K562 (cell line): ENCODE data around the gene NPEPL1. TPM values are rescaled to one million over a fixed set of nuclear protein-coding genes. Genes with fewer than 3 reads are reported as not detected.

ENCODE experiments used
- ATAC-seq: fragments of 200-7000 bp; cut with Tn5 transposase; 3 replicates; pipeline ENCODE4 v1.9.1; 2020; ENCODE audit warnings: moderate library complexity
- BruUV-seq: library from RNA; stranded (reverse); fragments of 400-500 nt; replicated peaks from 2 replicates; lab custom pipeline; 2021; lab: Mats Ljungman, UMichigan
- CTCF ChIA-PET: fragments of 300-600 bp; formaldehyde crosslinking; extraction: SDS; loops from one replicate; lab custom pipeline; 2021; ENCODE audit warnings: low intra/inter-chr PET ratio; lab: Yijun Ruan, JAX
- POLR2A ChIA-PET: fragments of 300-600, 350-650 bp; sonication (Branson Sonifier 250); formaldehyde crosslinking; extraction: SDS; loops from one replicate; lab custom pipeline; 2021; ENCODE audit warnings: antibody characterized with exemption, inconsistent platforms; lab: Yijun Ruan, JAX
- DNase-seq, 4 experiments: peaks; one replicate each; pipeline versions ENCODE4 v3.0.0 to v3.0.0-alpha.2; 2011 to 2018; ENCODE audit warnings: low spot score in 3 of 4, mixed read lengths in 3 of 4; ENCODE audit errors: extremely low read depth in 1 of 4
- FAIRE-seq: peaks from 2 replicates; lab custom pipeline; 2011; peaks lifted over from hg19 to GRCh38; lab: Jason Lieb, UNC
- H2AFZ ChIP-seq: 2 replicates; pipeline ENCODE4 v1.6.0; 2011; ENCODE audit warnings: low read depth, low read length, control low read depth, inconsistent platforms
- H3K27ac ChIP-seq: fragments of 200-600 bp; 3 replicates; pipeline ENCODE4 v1.8.0; 2011; ENCODE audit warnings: low read depth, mild to moderate bottlenecking, control low read depth, inconsistent platforms, low read length, moderate library complexity, mixed read lengths; ENCODE audit errors: extremely low read depth
- H3K27me3 ChIP-seq, 2 experiments: fragments of 300-600 bp in 1 of 2; 2 replicates in 1 of 2; 3 replicates in 1 of 2; pipeline versions ENCODE4 v1.6.0 to v1.8.0; 2011; ENCODE audit warnings: inconsistent platforms in 2 of 2, low read length in 2 of 2, mild to moderate bottlenecking in 1 of 2, mixed read lengths in 1 of 2, moderate library complexity in 1 of 2; ENCODE audit not compliant: control insufficient read depth in 2 of 2, insufficient read depth in 2 of 2
- H3K36me3 ChIP-seq: fragments of 300-600 bp; 3 replicates; pipeline ENCODE4 v1.8.0; 2011; ENCODE audit warnings: mild to moderate bottlenecking, low read length, inconsistent platforms; ENCODE audit not compliant: control insufficient read depth, insufficient read depth
- H3K4me1 ChIP-seq, 2 experiments: fragments of 200-600 bp in 1 of 2; replicated peaks in 1 of 2; 2 replicates in 1 of 2; 3 replicates in 1 of 2; pipeline versions ENCODE4 v1.5.1 to v1.8.0; 2011; ENCODE audit warnings: inconsistent platforms in 2 of 2, low read length in 2 of 2, mild to moderate bottlenecking in 1 of 2, mixed read lengths in 1 of 2, moderate library complexity in 1 of 2; ENCODE audit not compliant: control insufficient read depth in 2 of 2, insufficient read depth in 2 of 2
- H3K4me2 ChIP-seq: 2 replicates; pipeline ENCODE4 v1.6.1; 2011; ENCODE audit warnings: low read length, control low read depth, inconsistent platforms, mixed read lengths; ENCODE audit not compliant: insufficient read depth
- H3K4me3 ChIP-seq: fragments of 200-600 bp; sonication (generic), shearing (Covaris generic); 2 replicates; pipeline ENCODE4 v1.5.1; 2016; ENCODE audit warnings: control low read depth, inconsistent platforms
- H3K79me2 ChIP-seq: fragments of 200-600 bp; 3 replicates; pipeline ENCODE4 v1.8.0; 2011; ENCODE audit warnings: low read length, inconsistent platforms; ENCODE audit not compliant: control insufficient read depth, insufficient read depth
- H3K9ac ChIP-seq, 2 experiments: 2 replicates each; pipeline versions ENCODE4 v1.6.0 to v1.6.1; 2011; ENCODE audit warnings: low read depth in 2 of 2, low read length in 2 of 2, control low read depth in 1 of 2, inconsistent platforms in 1 of 2, mild to moderate bottlenecking in 1 of 2, mixed read lengths in 1 of 2; ENCODE audit not compliant: insufficient read depth in 1 of 2
- H3K9me1 ChIP-seq: one replicate; pipeline ENCODE4 v1.6.0; 2011; ENCODE audit warnings: inconsistent platforms, mild to moderate bottlenecking, low read length, moderate library complexity; ENCODE audit not compliant: control insufficient read depth, insufficient read depth
- H3K9me3 ChIP-seq: replicated peaks from 2 replicates; pipeline ENCODE4 v1.5.1; 2011; ENCODE audit warnings: low read depth, low read length, inconsistent platforms; ENCODE audit not compliant: control insufficient read depth, insufficient read depth
- H4K20me1 ChIP-seq: replicated peaks from 2 replicates; pipeline ENCODE4 v1.6.1; 2011; ENCODE audit warnings: low read length, inconsistent platforms, mixed read lengths; ENCODE audit not compliant: control insufficient read depth, insufficient read depth
- DDX20 ChIP-seq: fragments of 450-650 bp; IDR thresholded peaks from 2 replicates; pipeline ENCODE4 v1.6.1; 2016; ENCODE audit warnings: missing genetic modification characterization, low read depth, mild to moderate bottlenecking, missing compliant biosample characterization, moderate library complexity
- GABPB1 ChIP-seq: sonication (generic); formaldehyde crosslinking; IDR thresholded peaks from 2 replicates; pipeline ENCODE4 v1.8.0; 2022; ENCODE audit warnings: mild to moderate bottlenecking, missing genetic modification reagents
- HNRNPUL1 ChIP-seq: fragments of 200-400 bp; formaldehyde crosslinking; IDR thresholded peaks from 2 replicates; pipeline ENCODE4 v1.6.1; 2017; ENCODE audit warnings: low read length
- SMARCA4 ChIP-seq: fragments of 450-650 bp; IDR thresholded peaks from 2 replicates; pipeline ENCODE4 v1.6.1; 2016
- SMARCE1 ChIP-seq: fragments of 450-650 bp; IDR thresholded peaks from 2 replicates; pipeline ENCODE4 v1.7.1; 2016; ENCODE audit warnings: mild to moderate bottlenecking
- STAT5A ChIP-seq: IDR thresholded peaks from 2 replicates; pipeline ENCODE4 v1.6.1; 2012; ENCODE audit warnings: low read length, inconsistent platforms, borderline replicate concordance
- XRCC4 ChIP-seq: IDR thresholded peaks from one replicate; pipeline ENCODE4 v1.6.1; 2011; ENCODE audit not compliant: insufficient read depth, insufficient read length; ENCODE audit errors: extremely low read depth
- ZBTB12 ChIP-seq: fragments of 250-450 bp; sonication (Bioruptor Pico); IDR thresholded peaks from 2 replicates; pipeline ENCODE4 v1.4.0; 2020
- ZBTB5 ChIP-seq: fragments of 450-650 bp; IDR thresholded peaks from 2 replicates; pipeline ENCODE4 v1.6.1; 2017; ENCODE audit warnings: antibody characterized with exemption
- WGBS: fragments of 100-300 bp; shearing (Covaris generic); methylation state at CpG from one replicate; pipeline ENCODE4 v1.1.6; 2016; ENCODE audit warnings: low coverage, mixed read lengths; ENCODE audit not compliant: insufficient coverage; ENCODE audit errors: missing lambda C conversion rate; 5-methylcytosine and 5-hydroxymethylcytosine counted together
- in situ Hi-C: fragments of 300-500 bp; cut with MboI; formaldehyde crosslinking; loops from 4 replicates; pipeline ENCODE4 v1.15.0; 2018; ENCODE audit warnings: inconsistent platforms, mixed read lengths
- intact Hi-C: fragments of 100-400 bp; cut with micrococcal nuclease; formaldehyde crosslinking; loops from 2 replicates; pipeline ENCODE4 v1.14.2; 2022
- polyA plus RNA-seq, 8 experiments: library from polyadenylated mRNA; depleted of rRNA in 4 of 8; stranded (reverse) in 5 of 8; unstranded in 3 of 8; fragments of >200 nt; fragmentation: Nextera tagmentation in 2 of 8; fragmentation: Illumina TruSeq in 1 of 8; extraction: Ambion mirVana in 2 of 8; extraction: Trizol in 1 of 8; gene quantifications; 2 replicates each; pipeline versions ENCODE4 v1.2.1 to v1.2.3, GENCODE V29; 2011 to 2014; ENCODE audit warnings: inconsistent platforms in 1 of 8, missing spikeins in 1 of 8
- total RNA-seq, 7 experiments: library from RNA; depleted of rRNA in 6 of 7; stranded (reverse); fragments of >200 nt in 6 of 7; fragmentation: Illumina TruSeq in 2 of 7; extraction: Trizol in 2 of 7; gene quantifications; 2 replicates each; pipeline versions ENCODE4 v1.2.1 to v1.2.3, GENCODE V29; 2011 to 2021; ENCODE audit warnings: low replicate concordance in 1 of 7
- TF ChIP-seq, protein P1 (sequence below), 2 experiments: IDR thresholded peaks in 1 of 2; conservative IDR thresholded peaks in 1 of 2; 2 replicates each; pipeline ENCODE4 v1.6.1; 2016; ENCODE audit warnings: low read depth in 2 of 2, mild to moderate bottlenecking in 1 of 2, missing compliant biosample characterization in 1 of 2, missing genetic modification characterization in 1 of 2, moderate library complexity in 1 of 2
- TF ChIP-seq, protein P2 (sequence below): fragments of 200-400 bp; formaldehyde crosslinking; IDR thresholded peaks from 2 replicates; pipeline ENCODE4 v1.6.1; 2017; ENCODE audit warnings: mild to moderate bottlenecking, low read depth, low read length, moderate library complexity

Gene NPEPL1
- total and polyA plus RNA-seq, 9 of the 15 experiments (the other 6 are each of a cell fraction or from before 2014, with no cell fraction given), result 0.04 to 5.6 (median 0.94) TPM

- TSS peak; percentile 74 for BruUV-seq
- Histone ChIP-seq H3K4me3 (peak within 1 kb of the TSS; percentile 81), H4K20me1 (no peaks in the 10 kb centered on the region), H3K36me3 (peaks cover 12% of the 10 kb centered on the region; the same call in 2 of the 3 replicates), H3K9me3 (no peaks in the 10 kb centered on the region), H3K4me2 (peak within 1 kb of the TSS; percentile 86), H2AFZ (peak within 1 kb of the TSS; percentile 88), H3K27me3 (no peaks in the 10 kb centered on the region), H3K79me2 (peaks cover 49% of the 10 kb centered on the region), H3K9ac (peak within 1 kb of the TSS; percentile 82 to 97), H3K27ac (peak within 1 kb of the TSS; percentile 91), H3K9me1 (no peaks in the 10 kb centered on the region), H3K4me1 (peaks cover 10 to 20% of the 10 kb centered on the region in 2 experiments; a peak in 4 of 5 replicates)
- under 1% methylated on average over 34 of the region's 49 CpGs for WGBS
- ChIA-PET CTCF (interaction anchor here (0.7 kb wide), 1 partner anchor 237 kb away, joined by 4 read pairs; no protein-coding TSS in a partner anchor), POLR2A (interaction anchor here (0.6 to 1.8 kb wide), 13 partner anchors 9 to 574 kb away, joined by 3 to 16 read pairs (median 4); no protein-coding TSS in a partner anchor)
- peak; percentile 92 to 96 (median 94) for DNase-seq
- peak; percentile 15 for FAIRE-seq
- peak; percentile 91 for ATAC-seq
- intact Hi-C loops, result loop anchor here (2.0 to 10.0 kb wide), 3 partner anchors 170 to 416 kb away; no protein-coding TSS in a partner anchor
- in situ Hi-C loops, result loop anchor here (10.0 kb wide), 1 partner anchor 194 kb away; no protein-coding TSS in a partner anchor
- TF ChIP-seq SMARCA4 (0 out of 2 replicates have a peak, but pooled peaks have one; percentile 17), XRCC4 (no peak), HNRNPUL1 (no peak), GABPB1 (CRISPR knock-in tag) (peak; percentile 100), DDX20 (tag) (no peak), SMARCE1 (no peak), STAT5A (peak; percentile 44; the same call in 1 of the 2 replicates), ZBTB12 (CRISPR knock-in tag) (no peak; the same call in 1 of the 2 replicates), ZBTB5 (no peak)
- TF ChIP-seq, protein P1, sequence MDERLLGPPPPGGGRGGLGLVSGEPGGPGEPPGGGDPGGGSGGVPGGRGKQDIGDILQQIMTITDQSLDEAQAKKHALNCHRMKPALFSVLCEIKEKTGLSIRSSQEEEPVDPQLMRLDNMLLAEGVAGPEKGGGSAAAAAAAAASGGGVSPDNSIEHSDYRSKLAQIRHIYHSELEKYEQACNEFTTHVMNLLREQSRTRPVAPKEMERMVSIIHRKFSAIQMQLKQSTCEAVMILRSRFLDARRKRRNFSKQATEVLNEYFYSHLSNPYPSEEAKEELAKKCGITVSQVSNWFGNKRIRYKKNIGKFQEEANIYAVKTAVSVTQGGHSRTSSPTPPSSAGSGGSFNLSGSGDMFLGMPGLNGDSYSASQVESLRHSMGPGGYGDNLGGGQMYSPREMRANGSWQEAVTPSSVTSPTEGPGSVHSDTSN (CRISPR knock-in tag; IDR thresholded peaks at IDR 0.05; ENCODE audit: low read depth), result no peak
- TF ChIP-seq, protein P1 (tag; conservative IDR thresholded peaks at IDR 0.05; ENCODE audit: low read depth), result no peak
- TF ChIP-seq, protein P2, sequence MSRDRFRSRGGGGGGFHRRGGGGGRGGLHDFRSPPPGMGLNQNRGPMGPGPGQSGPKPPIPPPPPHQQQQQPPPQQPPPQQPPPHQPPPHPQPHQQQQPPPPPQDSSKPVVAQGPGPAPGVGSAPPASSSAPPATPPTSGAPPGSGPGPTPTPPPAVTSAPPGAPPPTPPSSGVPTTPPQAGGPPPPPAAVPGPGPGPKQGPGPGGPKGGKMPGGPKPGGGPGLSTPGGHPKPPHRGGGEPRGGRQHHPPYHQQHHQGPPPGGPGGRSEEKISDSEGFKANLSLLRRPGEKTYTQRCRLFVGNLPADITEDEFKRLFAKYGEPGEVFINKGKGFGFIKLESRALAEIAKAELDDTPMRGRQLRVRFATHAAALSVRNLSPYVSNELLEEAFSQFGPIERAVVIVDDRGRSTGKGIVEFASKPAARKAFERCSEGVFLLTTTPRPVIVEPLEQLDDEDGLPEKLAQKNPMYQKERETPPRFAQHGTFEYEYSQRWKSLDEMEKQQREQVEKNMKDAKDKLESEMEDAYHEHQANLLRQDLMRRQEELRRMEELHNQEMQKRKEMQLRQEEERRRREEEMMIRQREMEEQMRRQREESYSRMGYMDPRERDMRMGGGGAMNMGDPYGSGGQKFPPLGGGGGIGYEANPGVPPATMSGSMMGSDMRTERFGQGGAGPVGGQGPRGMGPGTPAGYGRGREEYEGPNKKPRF, result no peak
Observed at GRCh38 chr20:58650776-58651558, 41.6 kb upstream of the NPEPL1 start, which contains the start of gene STX16. Gene STX16, plus strand, starts transcription at chr20:58651283. Its CDS starts 724 bp downstream, at chr20:58652007.
